K562 (cell line): ENCODE measurements around the gene TTBK1. TPM values are rescaled to one million over a fixed set of nuclear protein-coding genes. Genes with fewer than 3 reads are reported as not detected.

Source experiments
- ATAC-seq: fragments of 200-7000 bp; cut with Tn5 transposase; 3 replicates; pipeline ENCODE4 v1.9.1; 2020; ENCODE audit warnings: moderate library complexity
- BruUV-seq: library from RNA; stranded (reverse); fragments of 400-500 nt; replicated peaks from 2 replicates; lab custom pipeline; 2021; lab: Mats Ljungman, UMichigan
- CTCF ChIA-PET: fragments of 300-600 bp; formaldehyde crosslinking; extraction: SDS; loops from one replicate; lab custom pipeline; 2021; ENCODE audit warnings: low intra/inter-chr PET ratio; lab: Yijun Ruan, JAX
- POLR2A ChIA-PET: fragments of 300-600, 350-650 bp; sonication (Branson Sonifier 250); formaldehyde crosslinking; extraction: SDS; loops from one replicate; lab custom pipeline; 2021; ENCODE audit warnings: antibody characterized with exemption, inconsistent platforms; lab: Yijun Ruan, JAX
- DNase-seq, 4 experiments: peaks; one replicate each; pipeline versions ENCODE4 v3.0.0 to v3.0.0-alpha.2; 2011 to 2018; ENCODE audit warnings: low spot score in 3 of 4, mixed read lengths in 3 of 4; ENCODE audit errors: extremely low read depth in 1 of 4
- FAIRE-seq: peaks from 2 replicates; lab custom pipeline; 2011; peaks lifted over from hg19 to GRCh38; lab: Jason Lieb, UNC
- H2AFZ ChIP-seq: 2 replicates; pipeline ENCODE4 v1.6.0; 2011; ENCODE audit warnings: low read depth, low read length, control low read depth, inconsistent platforms
- H3K27ac ChIP-seq: fragments of 200-600 bp; 3 replicates; pipeline ENCODE4 v1.8.0; 2011; ENCODE audit warnings: low read depth, mild to moderate bottlenecking, control low read depth, inconsistent platforms, low read length, moderate library complexity, mixed read lengths; ENCODE audit errors: extremely low read depth
- H3K27me3 ChIP-seq, 2 experiments: fragments of 300-600 bp in 1 of 2; 2 replicates in 1 of 2; 3 replicates in 1 of 2; pipeline versions ENCODE4 v1.6.0 to v1.8.0; 2011; ENCODE audit warnings: inconsistent platforms in 2 of 2, low read length in 2 of 2, mild to moderate bottlenecking in 1 of 2, mixed read lengths in 1 of 2, moderate library complexity in 1 of 2; ENCODE audit not compliant: control insufficient read depth in 2 of 2, insufficient read depth in 2 of 2
- H3K36me3 ChIP-seq: fragments of 300-600 bp; 3 replicates; pipeline ENCODE4 v1.8.0; 2011; ENCODE audit warnings: mild to moderate bottlenecking, low read length, inconsistent platforms; ENCODE audit not compliant: control insufficient read depth, insufficient read depth
- H3K4me1 ChIP-seq, 2 experiments: fragments of 200-600 bp in 1 of 2; replicated peaks in 1 of 2; 2 replicates in 1 of 2; 3 replicates in 1 of 2; pipeline versions ENCODE4 v1.5.1 to v1.8.0; 2011; ENCODE audit warnings: inconsistent platforms in 2 of 2, low read length in 2 of 2, mild to moderate bottlenecking in 1 of 2, mixed read lengths in 1 of 2, moderate library complexity in 1 of 2; ENCODE audit not compliant: control insufficient read depth in 2 of 2, insufficient read depth in 2 of 2
- H3K4me2 ChIP-seq: 2 replicates; pipeline ENCODE4 v1.6.1; 2011; ENCODE audit warnings: low read length, control low read depth, inconsistent platforms, mixed read lengths; ENCODE audit not compliant: insufficient read depth
- H3K4me3 ChIP-seq: fragments of 200-600 bp; sonication (generic), shearing (Covaris generic); 2 replicates; pipeline ENCODE4 v1.5.1; 2016; ENCODE audit warnings: control low read depth, inconsistent platforms
- H3K79me2 ChIP-seq: fragments of 200-600 bp; 3 replicates; pipeline ENCODE4 v1.8.0; 2011; ENCODE audit warnings: low read length, inconsistent platforms; ENCODE audit not compliant: control insufficient read depth, insufficient read depth
- H3K9ac ChIP-seq, 2 experiments: 2 replicates each; pipeline versions ENCODE4 v1.6.0 to v1.6.1; 2011; ENCODE audit warnings: low read depth in 2 of 2, low read length in 2 of 2, control low read depth in 1 of 2, inconsistent platforms in 1 of 2, mild to moderate bottlenecking in 1 of 2, mixed read lengths in 1 of 2; ENCODE audit not compliant: insufficient read depth in 1 of 2
- H3K9me1 ChIP-seq: one replicate; pipeline ENCODE4 v1.6.0; 2011; ENCODE audit warnings: inconsistent platforms, mild to moderate bottlenecking, low read length, moderate library complexity; ENCODE audit not compliant: control insufficient read depth, insufficient read depth
- H3K9me3 ChIP-seq: replicated peaks from 2 replicates; pipeline ENCODE4 v1.5.1; 2011; ENCODE audit warnings: low read depth, low read length, inconsistent platforms; ENCODE audit not compliant: control insufficient read depth, insufficient read depth
- H4K20me1 ChIP-seq: replicated peaks from 2 replicates; pipeline ENCODE4 v1.6.1; 2011; ENCODE audit warnings: low read length, inconsistent platforms, mixed read lengths; ENCODE audit not compliant: control insufficient read depth, insufficient read depth
- CREB1 ChIP-seq, 2 experiments: sonication (generic) in 1 of 2; formaldehyde crosslinking in 1 of 2; IDR thresholded peaks; 2 replicates each; pipeline versions ENCODE4 v1.6.1 to v1.8.0; 2012 to 2022; ENCODE audit warnings: inconsistent platforms in 1 of 2, mild to moderate bottlenecking in 1 of 2, missing genetic modification reagents in 1 of 2, moderate library complexity in 1 of 2
- DLX4 ChIP-seq: fragments of 250-450 bp; sonication (Bioruptor Pico); IDR thresholded peaks from 2 replicates; pipeline ENCODE4 v1.6.1; 2021; ENCODE audit warnings: mild to moderate bottlenecking
- EZH2 ChIP-seq: IDR thresholded peaks from 2 replicates; pipeline ENCODE4 v1.6.1; 2012; ENCODE audit warnings: low read depth, mild to moderate bottlenecking, inconsistent platforms, low read length, borderline replicate concordance
- FIP1L1 ChIP-seq: fragments of 200-400 bp; formaldehyde crosslinking; IDR thresholded peaks from 2 replicates; pipeline ENCODE4 v1.6.1; 2018; ENCODE audit warnings: mild to moderate bottlenecking, low read depth, low read length; ENCODE audit not compliant: poor library complexity, severe bottlenecking
- HNRNPH1 ChIP-seq: fragments of 200-400 bp; formaldehyde crosslinking; optimal IDR thresholded peaks from 2 replicates; pipeline ENCODE3; 2017; ENCODE audit warnings: low read depth, mild to moderate bottlenecking, low read length, moderate library complexity
- POLR2AphosphoS5 ChIP-seq: IDR thresholded peaks from 2 replicates; pipeline ENCODE4 v1.6.1; 2011; ENCODE audit warnings: mild to moderate bottlenecking, low read depth, low read length, moderate library complexity; ENCODE audit not compliant: control insufficient read depth, insufficient read depth
- POLR2B ChIP-seq: fragments of 450-650 bp; IDR thresholded peaks from 2 replicates; pipeline ENCODE4 v1.6.1; 2018; ENCODE audit warnings: low read depth; ENCODE audit not compliant: partially characterized antibody
- POLR2H ChIP-seq: IDR thresholded peaks from 2 replicates; pipeline ENCODE4 v1.6.1; 2016; ENCODE audit warnings: missing genetic modification characterization, low read depth, mild to moderate bottlenecking, control low read depth, missing compliant biosample characterization, moderate library complexity
- RAD21 ChIP-seq, 2 experiments: fragments of 250-450 bp in 1 of 2; fragments of 450-650 bp in 1 of 2; sonication (Bioruptor Pico) in 1 of 2; formaldehyde crosslinking in 1 of 2; IDR thresholded peaks in 1 of 2; conservative IDR thresholded peaks in 1 of 2; 2 replicates each; pipeline versions ENCODE4 v1.4.0 to v1.8.0; 2020 to 2022; ENCODE audit warnings: mild to moderate bottlenecking in 2 of 2, moderate library complexity in 1 of 2
- SMARCE1 ChIP-seq: fragments of 450-650 bp; IDR thresholded peaks from 2 replicates; pipeline ENCODE4 v1.7.1; 2016; ENCODE audit warnings: mild to moderate bottlenecking
- SNRNP70 ChIP-seq: fragments of 200-400 bp; formaldehyde crosslinking; optimal IDR thresholded peaks from 2 replicates; pipeline ENCODE3; 2017; ENCODE audit warnings: low read depth, low read length
- ZFX ChIP-seq: sonication (generic); formaldehyde crosslinking; IDR thresholded peaks from 2 replicates; pipeline ENCODE4 v1.8.0; 2022; ENCODE audit warnings: mild to moderate bottlenecking, missing genetic modification reagents, moderate library complexity
- WGBS: fragments of 100-300 bp; shearing (Covaris generic); methylation state at CpG from one replicate; pipeline ENCODE4 v1.1.6; 2016; ENCODE audit warnings: low coverage, mixed read lengths; ENCODE audit not compliant: insufficient coverage; ENCODE audit errors: missing lambda C conversion rate; 5-methylcytosine and 5-hydroxymethylcytosine counted together
- in situ Hi-C: fragments of 300-500 bp; cut with MboI; formaldehyde crosslinking; loops from 4 replicates; pipeline ENCODE4 v1.15.0; 2018; ENCODE audit warnings: inconsistent platforms, mixed read lengths
- intact Hi-C: fragments of 100-400 bp; cut with micrococcal nuclease; formaldehyde crosslinking; loops from 2 replicates; pipeline ENCODE4 v1.14.2; 2022
- polyA plus RNA-seq, 8 experiments: library from polyadenylated mRNA; depleted of rRNA in 4 of 8; stranded (reverse) in 5 of 8; unstranded in 3 of 8; fragments of >200 nt; fragmentation: Nextera tagmentation in 2 of 8; fragmentation: Illumina TruSeq in 1 of 8; extraction: Ambion mirVana in 2 of 8; extraction: Trizol in 1 of 8; gene quantifications; 2 replicates each; pipeline versions ENCODE4 v1.2.1 to v1.2.3, GENCODE V29; 2011 to 2014; ENCODE audit warnings: inconsistent platforms in 1 of 8, missing spikeins in 1 of 8
- total RNA-seq, 7 experiments: library from RNA; depleted of rRNA in 6 of 7; stranded (reverse); fragments of >200 nt in 6 of 7; fragmentation: Illumina TruSeq in 2 of 7; extraction: Trizol in 2 of 7; gene quantifications; 2 replicates each; pipeline versions ENCODE4 v1.2.1 to v1.2.3, GENCODE V29; 2011 to 2021; ENCODE audit warnings: low replicate concordance in 1 of 7
- TF ChIP-seq, protein P1 (sequence below): fragments of 250-450 bp; sonication (Bioruptor Pico); IDR thresholded peaks from 2 replicates; pipeline ENCODE4 v1.8.0; 2022; ENCODE audit warnings: inconsistent platforms
- TF ChIP-seq, protein P2 (sequence below): fragments of 450-650 bp; IDR thresholded peaks from 2 replicates; pipeline ENCODE4 v1.6.1; 2016

The TTBK1 gene
- total and polyA plus RNA-seq, 9 of the 15 experiments (the other 6 are each of a cell fraction or from before 2014, with no cell fraction given): not detected

DNA sequence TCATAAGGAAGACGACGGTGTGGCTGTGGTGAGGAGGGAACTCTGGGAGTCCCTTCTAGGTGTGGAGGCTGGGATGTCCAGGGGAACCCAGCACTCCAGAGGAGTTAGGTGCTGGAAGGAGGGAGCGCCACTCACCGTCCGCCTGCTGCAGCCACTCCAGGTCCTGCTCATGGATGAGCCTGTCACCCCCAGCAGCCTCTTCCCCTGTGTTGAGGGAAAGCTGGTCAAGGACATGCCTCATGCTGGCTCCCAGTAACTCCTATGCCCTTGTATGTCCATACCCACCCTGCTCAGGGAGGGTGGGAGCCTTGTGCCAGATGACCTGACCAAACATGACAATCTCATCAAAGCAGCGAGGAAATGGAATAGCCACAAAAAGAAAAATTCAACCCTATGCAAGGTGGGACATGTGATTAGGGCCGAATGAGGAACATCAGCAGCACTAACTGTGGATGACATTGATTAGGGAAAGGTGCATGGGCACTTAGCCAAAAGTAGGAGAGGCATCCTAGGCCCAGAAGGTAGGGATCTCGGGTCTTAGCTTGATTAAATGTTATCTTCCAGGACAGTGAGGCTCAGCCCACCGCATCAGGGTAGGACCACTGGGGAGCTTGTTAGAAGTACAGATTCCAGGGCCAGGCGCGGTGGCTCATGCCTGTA lies 17.0 kb upstream of the TTBK1 start (continued):
- no peak for TF ChIP-seq DLX4 (CRISPR knock-in tag)
- TF ChIP-seq FIP1L1: no peak
- peak; percentile 66 for TF ChIP-seq POLR2AphosphoS5

GRCh38 chr6:43228951-43229802 lies 14.1 kb upstream of the TTBK1 start, which contains the start of gene DNPH1:
Gene DNPH1 (minus strand): TSS chr6:43229481. CDS start chr6:43229456, 25 bp downstream.
- H3K9me1 ChIP-seq: no peaks in the 10 kb centered on the region
- BruUV-seq: no TSS peak
- H3K4me2 ChIP-seq: peak within 1 kb of the TSS; percentile 99
- peak; percentile 87 to 94 (median 91) for DNase-seq
- peak; percentile 97 for ATAC-seq
- WGBS: 5% methylated on average over 75 of the region's 82 CpGs
- POLR2A ChIA-PET: interaction anchor here (0.5 to 11.2 kb wide), 12 partner anchors 9 to 260 kb away, joined by 3 to 118 read pairs (median 4); partner anchors contain the start of genes CUL9 and TJAP1
- FAIRE-seq: peak; percentile 40
- CTCF ChIA-PET: no interaction called here
- intact Hi-C loops: loop anchor here (2.0 kb wide), 1 partner anchor 58 kb away; the partner anchor contains the start of gene SRF
- H3K36me3 ChIP-seq: peaks cover 24% of the 10 kb centered on the region; the same call in 2 of the 3 replicates
- H3K27me3 ChIP-seq: no peaks in the 10 kb centered on the region
- no peaks in the 10 kb centered on the region for H3K9me3 ChIP-seq
- peak within 1 kb of the TSS; percentile 94 to 99 for H3K9ac ChIP-seq
- H3K4me3 ChIP-seq: peak within 1 kb of the TSS; percentile 81
- peak within 1 kb of the TSS; percentile 89 for H3K27ac ChIP-seq
- H4K20me1 ChIP-seq: no peaks in the 10 kb centered on the region
- peaks cover 27% of the 10 kb centered on the region for H3K79me2 ChIP-seq
- peaks cover 17 to 33% of the 10 kb centered on the region in 2 experiments; a peak in 4 of 5 replicates for H3K4me1 ChIP-seq
- in situ Hi-C loops: no loop called here
- peak within 1 kb of the TSS; percentile 100 for H2AFZ ChIP-seq
- no peak for TF ChIP-seq SNRNP70
- TF ChIP-seq RAD21 (CRISPR knock-in tag; conservative IDR thresholded peaks at IDR 0.05 in 1 of 2, IDR thresholded peaks at IDR 0.05 in 1 of 2): peak; percentile 48 to 67
- no peak for TF ChIP-seq HNRNPH1
- TF ChIP-seq POLR2B: no peak
- TF ChIP-seq POLR2H (tag): 0 out of 2 replicates have a peak, but pooled peaks have one; percentile 8
- TF ChIP-seq, protein P1, sequence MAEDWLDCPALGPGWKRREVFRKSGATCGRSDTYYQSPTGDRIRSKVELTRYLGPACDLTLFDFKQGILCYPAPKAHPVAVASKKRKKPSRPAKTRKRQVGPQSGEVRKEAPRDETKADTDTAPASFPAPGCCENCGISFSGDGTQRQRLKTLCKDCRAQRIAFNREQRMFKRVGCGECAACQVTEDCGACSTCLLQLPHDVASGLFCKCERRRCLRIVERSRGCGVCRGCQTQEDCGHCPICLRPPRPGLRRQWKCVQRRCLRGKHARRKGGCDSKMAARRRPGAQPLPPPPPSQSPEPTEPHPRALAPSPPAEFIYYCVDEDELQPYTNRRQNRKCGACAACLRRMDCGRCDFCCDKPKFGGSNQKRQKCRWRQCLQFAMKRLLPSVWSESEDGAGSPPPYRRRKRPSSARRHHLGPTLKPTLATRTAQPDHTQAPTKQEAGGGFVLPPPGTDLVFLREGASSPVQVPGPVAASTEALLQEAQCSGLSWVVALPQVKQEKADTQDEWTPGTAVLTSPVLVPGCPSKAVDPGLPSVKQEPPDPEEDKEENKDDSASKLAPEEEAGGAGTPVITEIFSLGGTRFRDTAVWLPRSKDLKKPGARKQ (CRISPR knock-in tag): no peak
- TF ChIP-seq, protein P2, sequence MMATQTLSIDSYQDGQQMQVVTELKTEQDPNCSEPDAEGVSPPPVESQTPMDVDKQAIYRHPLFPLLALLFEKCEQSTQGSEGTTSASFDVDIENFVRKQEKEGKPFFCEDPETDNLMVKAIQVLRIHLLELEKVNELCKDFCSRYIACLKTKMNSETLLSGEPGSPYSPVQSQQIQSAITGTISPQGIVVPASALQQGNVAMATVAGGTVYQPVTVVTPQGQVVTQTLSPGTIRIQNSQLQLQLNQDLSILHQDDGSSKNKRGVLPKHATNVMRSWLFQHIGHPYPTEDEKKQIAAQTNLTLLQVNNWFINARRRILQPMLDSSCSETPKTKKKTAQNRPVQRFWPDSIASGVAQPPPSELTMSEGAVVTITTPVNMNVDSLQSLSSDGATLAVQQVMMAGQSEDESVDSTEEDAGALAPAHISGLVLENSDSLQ: no peak
- peak; percentile 29; the same call in 1 of the 2 replicates for TF ChIP-seq CREB1 (IDR thresholded peaks at IDR 0.05)
- TF ChIP-seq CREB1 (CRISPR knock-in tag; IDR thresholded peaks at IDR 0.05): peak; percentile 75
- no peak for TF ChIP-seq EZH2
- peak; percentile 93 for TF ChIP-seq ZFX (CRISPR knock-in tag)
- TF ChIP-seq SMARCE1: no peak
